GM18873 (cell line): ENCODE results near the gene CYP27B1.

ENCODE experiments used
- ATAC-seq: cut with Tn5 transposase; IDR thresholded peaks from one replicate; pipeline ENCODE4 v1.9.1; 2021; ENCODE audit warnings: mild to moderate bottlenecking, moderate library complexity, moderate number of reproducible peaks; ENCODE audit not compliant: unreplicated experiment, low FRiP score

The CYP27B1 gene

GRCh38 chr12:57753756-57754337 is 13.0 kb downstream of the CYP27B1 start:
- no peak for ATAC-seq

GRCh38 chr12:57752668-57753000 is 14.2 kb downstream of the CYP27B1 start:
- ATAC-seq, result no peak

- ATAC-seq, result peak; percentile 79
Measured at GRCh38 chr12:57751788-57752667, 14.8 kb downstream of the CYP27B1 start, which contains the start of gene CDK4. TSS of gene CDK4 (minus strand) at chr12:57752310. CDS start at chr12:57751717, 593 bp downstream.

- ATAC-seq, result no peak
Measured at GRCh38 chr12:57751432-57751787, 15.5 kb downstream of the CYP27B1 start.

GRCh38 chr12:57750561-57751431 is 16.1 kb downstream of the CYP27B1 start:
- ATAC-seq, result no peak

- no peak for ATAC-seq
Measured at GRCh38 chr12:57749061-57749460, 17.8 kb downstream of the CYP27B1 start.

- no peak for ATAC-seq
Measured at GRCh38 chr12:57746025-57746424, 20.9 kb downstream of the CYP27B1 start.

GRCh38 chr12:57745485-57745881 is 21.4 kb downstream of the CYP27B1 start:
- ATAC-seq, result no peak

- ATAC-seq, result peak; percentile 79
Measured at GRCh38 chr12:57744777-57745484, 21.9 kb downstream of the CYP27B1 start, which contains the start of gene TSPAN31. TSS of gene TSPAN31 (plus strand) at chr12:57745039. CDS start at chr12:57745155, 116 bp downstream.

- ATAC-seq, result peak; percentile 18
Measured at GRCh38 chr12:57744194-57744776, 22.6 kb downstream of the CYP27B1 start.

GRCh38 chr12:57743769-57744168 is 23.1 kb downstream of the CYP27B1 start:
- no peak for ATAC-seq

GRCh38 chr12:57741844-57742738 is 24.8 kb downstream of the CYP27B1 start:
- peak; percentile 54 for ATAC-seq

- no peak for ATAC-seq
Measured at GRCh38 chr12:57741413-57741789, 25.5 kb downstream of the CYP27B1 start.

- peak; percentile 55 for ATAC-seq
Measured at GRCh38 chr12:57740656-57741412, 26.0 kb downstream of the CYP27B1 start.

GRCh38 chr12:57739914-57740538 is 26.9 kb downstream of the CYP27B1 start:
- no peak for ATAC-seq

- no peak for ATAC-seq
Measured at GRCh38 chr12:57739387-57739786, 27.5 kb downstream of the CYP27B1 start.

- ATAC-seq, result no peak
Measured at GRCh38 chr12:57738661-57739237, 28.1 kb downstream of the CYP27B1 start, which contains the start of gene AGAP2. TSS of gene AGAP2 (minus strand) at chr12:57738742. CDS start at chr12:57738246, 496 bp downstream.
